ENCODE data around the gene AQP12A.

Gene AQP12A

GRCh38 chr2:240741091-240741490 is 49.4 kb downstream of the AQP12A start:
- DNase-seq (ENCODE audit: low read depth in 2 of 2): no peak

GRCh38 chr2:240742602-240743095 is 51.0 kb downstream of the AQP12A start:
- no peak for DNase-seq (ENCODE audit: low read depth in 2 of 2)

- DNase-seq (ENCODE audit: low read depth in 2 of 2): no peak
Observed at GRCh38 chr2:240745456-240745855, 53.8 kb downstream of the AQP12A start.

GRCh38 chr2:240745962-240746361 is 54.3 kb downstream of the AQP12A start:
- no peak for DNase-seq (ENCODE audit: low read depth in 2 of 2)

- DNase-seq (ENCODE audit: low read depth in 2 of 2): no peak
Observed at GRCh38 chr2:240746671-240747070, 55.0 kb downstream of the AQP12A start.

GRCh38 chr2:240747256-240747655 is 55.6 kb downstream of the AQP12A start:
- no peak for DNase-seq (ENCODE audit: low read depth in 2 of 2)

Data from stimulated activated CD8-positive, alpha-beta memory T cell treated with anti-CD3 and anti-CD28 coated beads, Interleukin-15, amount 100 ng/mL, for 4 hours (primary cell).